Nephron (organoid): ENCODE data around the gene SMARCC1.
A peak's percentile ranks its signal among the peaks of the same experiment; 100 is the strongest.

Experiments
- H3K27ac Mint-ChIP-seq, 3 experiments: 2 replicates each; pipeline ENCODE4 v1.8.0; 2020; ENCODE audit warnings: mixed read lengths in 3 of 3, mild to moderate bottlenecking in 2 of 3, moderate library complexity in 1 of 3
- H3K27me3 Mint-ChIP-seq: 2 replicates; pipeline ENCODE4 v1.8.0; 2021; ENCODE audit warnings: low read depth, mild to moderate bottlenecking, moderate library complexity, mixed read lengths
- H3K36me3 Mint-ChIP-seq: 2 replicates; pipeline ENCODE4 v1.8.0; 2020; ENCODE audit warnings: low read depth, mixed read lengths
- H3K4me1 Mint-ChIP-seq: 2 replicates; pipeline ENCODE4 v1.8.0; 2020; ENCODE audit warnings: mixed read lengths
- H3K4me3 Mint-ChIP-seq, 3 experiments: 2 replicates each; pipeline ENCODE4 v1.8.0; 2020; ENCODE audit warnings: mild to moderate bottlenecking in 3 of 3, mixed read lengths in 3 of 3, moderate library complexity in 2 of 3
- H3K9me3 Mint-ChIP-seq: 2 replicates; pipeline ENCODE4 v1.8.0; 2020; ENCODE audit warnings: mixed read lengths
- TF ChIP-seq, protein P1 (sequence below), 3 experiments: fragments of 200-600 bp; sonication (generic); IDR thresholded peaks; one replicate each; pipeline ENCODE4 v1.5.0; 2021; ENCODE audit warnings: antibody characterized with exemption in 3 of 3; ENCODE audit not compliant: unreplicated experiment in 3 of 3

The SMARCC1 gene

GRCh38 chr3:47794544-47794943 is 12.9 kb upstream of the SMARCC1 start:
- H3K4me3 Mint-ChIP-seq = no peak overlapping the region
- no peak overlapping the region for H3K27ac Mint-ChIP-seq
- no peaks in the 10 kb centered on the region for H3K27me3 Mint-ChIP-seq
- no peaks in the 10 kb centered on the region for H3K4me1 Mint-ChIP-seq
- H3K36me3 Mint-ChIP-seq = no peaks in the 10 kb centered on the region
- peaks cover 7% of the 10 kb centered on the region for H3K9me3 Mint-ChIP-seq
- TF ChIP-seq, protein P1, sequence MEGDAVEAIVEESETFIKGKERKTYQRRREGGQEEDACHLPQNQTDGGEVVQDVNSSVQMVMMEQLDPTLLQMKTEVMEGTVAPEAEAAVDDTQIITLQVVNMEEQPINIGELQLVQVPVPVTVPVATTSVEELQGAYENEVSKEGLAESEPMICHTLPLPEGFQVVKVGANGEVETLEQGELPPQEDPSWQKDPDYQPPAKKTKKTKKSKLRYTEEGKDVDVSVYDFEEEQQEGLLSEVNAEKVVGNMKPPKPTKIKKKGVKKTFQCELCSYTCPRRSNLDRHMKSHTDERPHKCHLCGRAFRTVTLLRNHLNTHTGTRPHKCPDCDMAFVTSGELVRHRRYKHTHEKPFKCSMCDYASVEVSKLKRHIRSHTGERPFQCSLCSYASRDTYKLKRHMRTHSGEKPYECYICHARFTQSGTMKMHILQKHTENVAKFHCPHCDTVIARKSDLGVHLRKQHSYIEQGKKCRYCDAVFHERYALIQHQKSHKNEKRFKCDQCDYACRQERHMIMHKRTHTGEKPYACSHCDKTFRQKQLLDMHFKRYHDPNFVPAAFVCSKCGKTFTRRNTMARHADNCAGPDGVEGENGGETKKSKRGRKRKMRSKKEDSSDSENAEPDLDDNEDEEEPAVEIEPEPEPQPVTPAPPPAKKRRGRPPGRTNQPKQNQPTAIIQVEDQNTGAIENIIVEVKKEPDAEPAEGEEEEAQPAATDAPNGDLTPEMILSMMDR (IDR thresholded peaks at IDR 0.05; ENCODE audit: unreplicated experiment in 3 of 3) = no peak

GRCh38 chr3:47792699-47793098 is 11.0 kb upstream of the SMARCC1 start:
- TF ChIP-seq, protein P1 (IDR thresholded peaks at IDR 0.05; ENCODE audit: unreplicated experiment in 3 of 3) = no peak

DNA sequence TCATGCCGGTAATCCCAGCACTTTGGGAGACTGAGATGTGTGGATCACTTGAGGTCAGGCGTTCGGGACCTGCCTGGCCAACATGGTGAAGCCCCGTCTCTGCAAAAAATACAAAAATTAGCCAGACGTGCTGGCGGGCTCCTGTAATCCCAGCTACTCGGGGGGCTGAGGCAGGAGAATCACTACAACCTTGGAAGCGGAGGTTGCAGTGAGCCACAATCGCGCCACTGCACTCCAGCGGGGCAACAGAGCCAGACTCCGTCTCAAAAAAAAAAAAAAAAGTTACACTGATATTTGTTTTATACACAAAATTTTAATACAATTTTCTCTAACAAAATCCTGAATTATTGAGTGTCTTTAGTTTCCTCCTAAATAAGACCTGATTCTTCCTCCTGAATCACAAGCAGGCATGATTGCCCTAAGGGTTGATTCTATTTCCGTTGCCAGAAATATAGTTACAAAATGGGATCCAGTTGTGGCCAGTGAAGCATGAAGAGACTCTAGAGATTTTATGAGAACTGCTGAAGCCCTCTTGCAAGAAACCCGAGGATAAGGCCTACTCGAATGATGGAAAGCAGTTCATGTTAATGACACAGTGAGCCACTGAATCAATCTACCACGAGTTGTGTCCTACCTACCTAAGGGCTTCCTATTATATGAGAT is 9.6 kb upstream of the SMARCC1 start:
- no peak overlapping the region for H3K27ac Mint-ChIP-seq
- no peak overlapping the region for H3K4me3 Mint-ChIP-seq
- H3K4me1 Mint-ChIP-seq = no peaks in the 10 kb centered on the region
- TF ChIP-seq, protein P1 (IDR thresholded peaks at IDR 0.05; ENCODE audit: unreplicated experiment in 3 of 3) = no peak
- peaks cover 7% of the 10 kb centered on the region for H3K9me3 Mint-ChIP-seq
- no peaks in the 10 kb centered on the region for H3K36me3 Mint-ChIP-seq
- no peaks in the 10 kb centered on the region for H3K27me3 Mint-ChIP-seq

More at GRCh38 chr3:47792699-47793098, 11.0 kb upstream of the SMARCC1 start:
- H3K27me3 Mint-ChIP-seq = no peaks in the 10 kb centered on the region
- H3K4me3 Mint-ChIP-seq = no peak overlapping the region
- no peaks in the 10 kb centered on the region for H3K36me3 Mint-ChIP-seq
- H3K4me1 Mint-ChIP-seq = no peaks in the 10 kb centered on the region
- no peak overlapping the region for H3K27ac Mint-ChIP-seq
- H3K9me3 Mint-ChIP-seq = peaks cover 7% of the 10 kb centered on the region

DNA sequence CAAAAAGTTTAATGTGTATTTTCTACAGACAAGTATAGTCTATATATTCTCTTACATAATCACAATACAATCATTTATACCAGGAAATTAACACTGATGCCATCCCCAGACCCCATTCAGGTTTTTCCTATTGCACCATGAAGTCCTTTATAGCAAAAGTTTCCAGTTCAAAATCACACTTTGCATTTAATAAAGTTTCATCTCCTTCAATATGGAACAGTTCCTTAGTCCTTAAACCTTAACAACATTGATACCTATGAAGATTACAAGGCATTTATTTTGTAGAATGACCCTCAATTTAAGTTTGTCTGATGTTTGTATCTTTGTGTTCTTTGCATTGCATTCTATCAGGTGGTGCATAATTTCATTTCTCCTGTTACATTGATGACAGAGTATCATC is 2.0 kb upstream of the SMARCC1 start:
- Mint-ChIP-seq H3K27me3 (no peaks in the 10 kb centered on the region), H3K4me1 (peaks cover 17% of the 10 kb centered on the region), H3K36me3 (no peaks in the 10 kb centered on the region), H3K4me3 (peak overlapping the region; percentile 38 to 68 (median 61)), H3K9me3 (no peaks in the 10 kb centered on the region), H3K27ac (peak overlapping the region; percentile 66 to 99 (median 98))
- TF ChIP-seq, protein P1 (IDR thresholded peaks at IDR 0.05; ENCODE audit: unreplicated experiment in 3 of 3) = no peak

- peak overlapping the region; percentile 89 to 94 (median 92) for H3K4me3 Mint-ChIP-seq
- no peaks in the 10 kb centered on the region for H3K36me3 Mint-ChIP-seq
- H3K27ac Mint-ChIP-seq = peak overlapping the region; percentile 97 to 99 (median 98)
- H3K4me1 Mint-ChIP-seq = peaks cover 17% of the 10 kb centered on the region
- H3K27me3 Mint-ChIP-seq = no peaks in the 10 kb centered on the region
- TF ChIP-seq, protein P1 (IDR thresholded peaks at IDR 0.05; ENCODE audit: unreplicated experiment in 3 of 3) = no peak
- H3K9me3 Mint-ChIP-seq = no peaks in the 10 kb centered on the region
These were observed 984 bp upstream of the SMARCC1 start for GRCh38 chr3:47782446-47783308.
